Skin of body (tissue), 3 donors: ENCODE measurements around the gene RAB29. TPM values are rescaled to one million over a fixed set of nuclear protein-coding genes. Genes with fewer than 3 reads are reported as not detected.
"Not testable (repeated sequence)": the region's sequence is repeated elsewhere in the genome, so short reads cannot be mapped to it uniquely, and the experiment has no call there.

ENCODE experiments used
- DNase-seq: peaks from one replicate; lab custom pipeline; 2025; lab: John Stamatoyannopoulos, UW
- small RNA-seq: library from RNA; depleted of rRNA; stranded (forward); fragments of <200 nt; gene quantifications from one replicate; pipeline ENCODE3, GENCODE V24; 2014; ENCODE audit warnings: low replicate concordance
- total RNA-seq: library from RNA; depleted of rRNA; stranded (reverse); fragments of >200 nt; gene quantifications from one replicate; pipeline ENCODE4 v1.2.3, GENCODE V29; 2014

Gene RAB29
- total RNA-seq, 1 donor from 2014 or later = 3.8 TPM

DNA sequence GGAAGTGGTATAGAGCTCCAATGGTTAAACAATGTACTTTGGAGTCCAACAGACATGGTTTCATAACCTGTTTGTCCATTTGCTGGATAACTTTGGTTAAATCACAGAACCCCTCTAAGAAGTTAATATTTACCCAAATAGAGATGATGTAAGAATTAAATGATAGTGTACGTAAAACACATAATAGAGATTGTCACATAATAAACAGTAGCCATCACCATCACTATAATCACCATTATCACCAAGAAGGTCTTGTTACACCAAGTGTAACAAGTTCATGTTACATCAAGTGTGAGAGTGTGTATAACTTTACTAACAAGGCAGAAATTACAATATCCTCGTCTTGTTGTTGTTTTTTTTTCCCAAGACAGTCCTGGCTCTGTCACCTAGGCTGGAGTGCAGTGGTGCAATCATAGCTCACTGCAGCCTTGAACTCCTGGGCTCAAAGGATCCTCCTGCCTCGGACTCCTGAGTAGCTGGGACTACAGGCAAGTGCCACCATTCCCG lies 48.6 kb downstream of the RAB29 start:
- DNase-seq = no peak

DNA sequence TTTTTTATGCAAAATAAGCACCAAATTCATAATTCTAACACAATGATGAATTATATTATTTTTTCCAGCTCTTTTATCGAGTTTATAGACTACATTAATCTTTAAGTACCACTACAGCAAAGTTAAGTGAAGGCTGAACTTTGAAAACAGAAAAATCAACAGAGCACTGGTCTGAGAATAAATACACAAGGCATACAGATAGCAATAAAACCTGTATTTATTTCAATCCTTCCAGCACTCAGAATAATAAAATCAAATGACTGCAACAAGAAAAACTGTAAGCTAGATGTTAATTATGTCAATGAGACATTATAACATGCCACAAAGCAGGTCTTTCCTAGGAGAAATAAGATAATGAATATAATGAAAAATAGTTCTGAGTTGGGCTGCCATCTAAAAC lies 49.8 kb downstream of the RAB29 start:
- no peak for DNase-seq

DNA sequence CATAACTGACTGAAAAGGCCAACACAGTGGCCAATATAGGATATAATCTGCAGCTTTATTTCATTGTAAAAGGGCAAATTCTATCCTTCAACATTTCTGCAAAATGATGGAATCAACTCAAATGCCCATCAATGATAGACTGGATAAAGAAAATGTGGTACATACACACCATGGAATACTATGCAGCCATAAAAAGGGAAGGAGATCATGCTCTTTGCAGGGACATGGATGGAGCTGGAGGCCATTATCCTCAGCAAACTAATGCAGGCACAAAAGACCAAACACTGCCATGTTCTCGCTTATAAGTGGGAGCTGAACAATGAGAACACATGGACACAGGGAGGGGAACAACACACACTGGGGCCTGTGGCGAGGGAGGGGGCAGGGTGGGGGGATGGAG lies 54.5 kb downstream of the RAB29 start:
- not testable (repeated sequence) for DNase-seq

DNA sequence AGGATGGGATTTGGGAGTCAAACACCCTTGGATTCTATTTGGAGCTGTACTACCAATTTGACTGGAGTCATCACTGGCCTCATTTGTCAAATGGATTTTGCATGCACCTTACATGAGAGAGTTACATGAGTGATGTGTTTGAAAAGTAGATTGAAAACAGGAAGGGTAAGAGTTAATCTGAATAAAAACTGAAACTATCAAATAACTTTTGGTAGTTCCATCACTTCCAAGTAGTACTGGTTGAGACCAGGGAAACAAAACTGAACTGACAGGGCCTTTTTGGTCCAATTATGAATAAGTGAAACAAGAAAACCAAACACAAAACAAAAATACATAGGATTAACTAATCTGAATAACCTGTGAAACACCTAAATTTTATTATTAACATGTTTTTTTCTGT lies 55.5 kb downstream of the RAB29 start:
- no peak for DNase-seq

DNA sequence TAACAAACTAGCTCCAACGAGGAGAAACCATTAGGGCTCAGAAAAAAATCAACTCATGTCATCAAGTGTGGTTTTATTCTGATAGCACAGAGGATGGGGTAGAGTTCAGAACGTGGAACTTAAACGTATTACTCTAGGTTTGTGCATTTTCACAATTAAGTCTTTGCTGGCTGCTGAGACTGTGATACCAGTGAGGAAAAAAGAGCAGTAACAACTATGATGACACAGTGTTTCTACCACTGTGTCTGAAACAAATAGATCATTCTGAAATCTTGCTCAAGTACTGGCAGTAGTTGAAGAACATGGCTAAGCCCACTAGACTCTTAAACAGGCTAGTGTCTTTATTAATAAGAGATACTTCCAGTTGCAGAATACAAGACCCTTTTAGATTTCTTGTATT lies 56.3 kb downstream of the RAB29 start:
- no peak for DNase-seq

Small RNAs within 50 kb of the gene (small RNA-seq; reads per million reads assigned to genes)
- gene RF00139 = not detected

Other genes with a start within 250 kb of the RAB29 start
- gene ELK4, start 143.5 kb downstream of the RAB29 start, total RNA-seq = 19.3 TPM
- gene SLC45A3, start 95.0 kb downstream of the RAB29 start, total RNA-seq = 2.7 TPM
- gene NUCKS1, start 25.3 kb downstream of the RAB29 start, total RNA-seq = 244 TPM
- 7.6 TPM for gene SLC41A1, start 37.7 kb upstream of the RAB29 start, total RNA-seq
- 0.39 TPM for gene PM20D1, start 74.7 kb upstream of the RAB29 start, total RNA-seq
- 0.20 TPM for gene SLC26A9, start 168.0 kb upstream of the RAB29 start, total RNA-seq
- gene RAB7B, start 227.9 kb upstream of the RAB29 start, total RNA-seq = 17.2 TPM
- 0.20 TPM for gene CTSE, start 248.4 kb upstream of the RAB29 start, total RNA-seq